Osteoblast (primary cell): Measurements from ENCODE around the gene ROPN1L. TPM values are rescaled to one million over a fixed set of nuclear protein-coding genes. Genes with fewer than 3 reads are reported as not detected.

ENCODE experiments used
- DNase-seq: peaks from one replicate; pipeline ENCODE4 v3.0.0; 2011; ENCODE audit warnings: low spot score, mixed read lengths; ENCODE audit not compliant: insufficient read length; ENCODE audit errors: missing footprints
- H2AFZ ChIP-seq: 2 replicates; pipeline ENCODE4 v1.6.0; 2011; ENCODE audit warnings: mild to moderate bottlenecking, low read length
- H3K27ac ChIP-seq: 2 replicates; pipeline ENCODE4 v1.5.1; 2011; ENCODE audit warnings: mild to moderate bottlenecking, low read depth, low read length, moderate library complexity
- H3K27me3 ChIP-seq: 2 replicates; pipeline ENCODE4 v1.6.0; 2012; ENCODE audit warnings: mild to moderate bottlenecking, control low read depth, inconsistent platforms, low read length, moderate library complexity; ENCODE audit not compliant: insufficient read depth
- H3K36me3 ChIP-seq: 2 replicates; pipeline ENCODE4 v1.5.1; 2011; ENCODE audit warnings: mild to moderate bottlenecking, low read length, control low read depth, moderate library complexity; ENCODE audit not compliant: insufficient read depth
- H3K4me1 ChIP-seq: 2 replicates; pipeline ENCODE4 v1.5.1; 2011; ENCODE audit warnings: mild to moderate bottlenecking, low read length, control low read depth, moderate library complexity; ENCODE audit not compliant: insufficient read depth
- H3K4me2 ChIP-seq: 2 replicates; pipeline ENCODE4 v1.6.0; 2011; ENCODE audit warnings: mild to moderate bottlenecking, low read length; ENCODE audit not compliant: insufficient read depth
- H3K4me3 ChIP-seq: fragments of 200-600 bp; sonication (generic); 3 replicates; pipeline ENCODE4 v1.5.1; 2012; ENCODE audit warnings: mild to moderate bottlenecking, low read length, inconsistent platforms; ENCODE audit not compliant: insufficient read depth
- H3K79me2 ChIP-seq: 2 replicates; pipeline ENCODE4 v1.6.0; 2012; ENCODE audit warnings: mild to moderate bottlenecking, low read length, control low read depth, inconsistent platforms; ENCODE audit not compliant: insufficient read depth
- H3K9me3 ChIP-seq: 2 replicates; pipeline ENCODE4 v1.5.1; 2011; ENCODE audit warnings: low read depth, low read length, control low read depth
- H4K20me1 ChIP-seq: 2 replicates; pipeline ENCODE4 v1.6.0; 2012; ENCODE audit warnings: mild to moderate bottlenecking, low read length, control low read depth; ENCODE audit not compliant: insufficient read depth
- CTCF ChIP-seq: IDR thresholded peaks from 2 replicates; pipeline ENCODE4 v1.5.1; 2011; ENCODE audit warnings: mild to moderate bottlenecking, low read depth, low read length, moderate library complexity; ENCODE audit errors: extremely low read depth
- total RNA-seq: library from RNA; depleted of rRNA; stranded (reverse); fragments of >200 nt; gene quantifications from 2 replicates; pipeline ENCODE4 v1.2.3, GENCODE V29; 2012

Gene ROPN1L
- total RNA-seq, 1 donor: 0.72 TPM

- no peak overlapping the region for H3K4me3 ChIP-seq
- no peak overlapping the region for H3K4me2 ChIP-seq
- H3K27me3 ChIP-seq: no peaks in the 10 kb centered on the region
- H3K79me2 ChIP-seq: no peaks in the 10 kb centered on the region
- no peaks in the 10 kb centered on the region for H3K36me3 ChIP-seq
- H3K4me1 ChIP-seq: no peaks in the 10 kb centered on the region
- H4K20me1 ChIP-seq: no peaks in the 10 kb centered on the region
- no peaks in the 10 kb centered on the region for H3K9me3 ChIP-seq
- TF ChIP-seq CTCF: no peak
- no peak overlapping the region for H2AFZ ChIP-seq
- H3K27ac ChIP-seq: no peak overlapping the region
- no peak for DNase-seq
These were observed 59.0 kb downstream of the ROPN1L start for GRCh38 chr5:10500669-10501068.

GRCh38 chr5:10501554-10502075, 59.9 kb downstream of the ROPN1L start:
- Histone ChIP-seq H3K36me3 (no peaks in the 10 kb centered on the region), H3K4me2 (no peak overlapping the region), H4K20me1 (no peaks in the 10 kb centered on the region), H3K79me2 (no peaks in the 10 kb centered on the region), H3K4me1 (no peaks in the 10 kb centered on the region), H3K27me3 (no peaks in the 10 kb centered on the region), H2AFZ (no peak overlapping the region), H3K9me3 (no peaks in the 10 kb centered on the region), H3K27ac (no peak overlapping the region), H3K4me3 (no peak overlapping the region)
- DNase-seq: no peak
- TF ChIP-seq CTCF: no peak

- Histone ChIP-seq H4K20me1 (no peaks in the 10 kb centered on the region), H3K36me3 (no peaks in the 10 kb centered on the region), H3K27ac (no peak overlapping the region), H3K9me3 (no peaks in the 10 kb centered on the region), H3K79me2 (no peaks in the 10 kb centered on the region), H3K4me1 (no peaks in the 10 kb centered on the region), H3K4me2 (no peak overlapping the region), H3K4me3 (no peak overlapping the region), H2AFZ (no peak overlapping the region), H3K27me3 (no peaks in the 10 kb centered on the region)
- no peak for TF ChIP-seq CTCF
- DNase-seq: no peak
These were observed 60.5 kb downstream of the ROPN1L start for GRCh38 chr5:10502130-10502529.

- Histone ChIP-seq H4K20me1 (no peaks in the 10 kb centered on the region), H3K36me3 (no peaks in the 10 kb centered on the region), H3K9me3 (no peaks in the 10 kb centered on the region), H3K4me1 (no peaks in the 10 kb centered on the region), H3K79me2 (no peaks in the 10 kb centered on the region), H3K4me2 (no peak overlapping the region), H3K27me3 (no peaks in the 10 kb centered on the region), H3K27ac (no peak overlapping the region), H2AFZ (no peak overlapping the region), H3K4me3 (no peak overlapping the region)
- no peak for DNase-seq
- TF ChIP-seq CTCF: no peak
These were observed 60.9 kb downstream of the ROPN1L start for GRCh38 chr5:10502578-10502977.
